GM23338 (cell line): ENCODE measurements around the gene SCTR. TPM values are rescaled to one million over a fixed set of nuclear protein-coding genes. Genes with fewer than 3 reads are reported as not detected.

Experiments
- CREB1 ChIP-seq: fragments of 250-450 bp; sonication (Bioruptor Pico); IDR thresholded peaks from 2 replicates; pipeline ENCODE4 v1.5.0; 2020; ENCODE audit warnings: low read depth, mild to moderate bottlenecking, moderate library complexity
- CTCF ChIP-seq, 2 experiments: fragments of 200-600 bp in 1 of 2; sonication (generic) in 1 of 2; conservative IDR thresholded peaks; 2 replicates each; pipeline versions ENCODE4 v1.5.1 to v1.6.1; 2016 to 2017; ENCODE audit warnings: antibody characterized with exemption in 2 of 2, low read depth in 2 of 2, mild to moderate bottlenecking in 2 of 2, moderate library complexity in 1 of 2
- ETS1 ChIP-seq: IDR thresholded peaks from 2 replicates; pipeline ENCODE4 v1.6.1; 2016; ENCODE audit warnings: antibody characterized with exemption
- EZH2 ChIP-seq: fragments of 200-600 bp; sonication (generic); IDR thresholded peaks from one replicate; pipeline ENCODE4 v1.8.0; 2017; ENCODE audit warnings: antibody characterized with exemption, mild to moderate bottlenecking, low read depth; ENCODE audit not compliant: unreplicated experiment
- JUNB ChIP-seq: IDR thresholded peaks from one replicate; pipeline ENCODE4 v1.6.1; 2016; ENCODE audit warnings: antibody characterized with exemption; ENCODE audit not compliant: unreplicated experiment
- NANOG ChIP-seq: IDR thresholded peaks from 2 replicates; pipeline ENCODE4 v1.6.1; 2016; ENCODE audit warnings: antibody characterized with exemption, borderline replicate concordance
- POLR2AphosphoS5 ChIP-seq: IDR thresholded peaks from 2 replicates; pipeline ENCODE4 v1.6.1; 2016; ENCODE audit warnings: antibody characterized with exemption, low read depth
- STAT1 ChIP-seq: IDR thresholded peaks from one replicate; pipeline ENCODE4 v1.6.1; 2016; ENCODE audit warnings: antibody characterized with exemption; ENCODE audit not compliant: unreplicated experiment
- ZNF114 ChIP-seq: fragments of 250-450 bp; sonication (Bioruptor Pico); IDR thresholded peaks from 2 replicates; pipeline ENCODE4 v1.5.0; 2020; ENCODE audit warnings: mild to moderate bottlenecking, moderate library complexity
- ZNF331 ChIP-seq: fragments of 250-450 bp; sonication (Bioruptor Pico); IDR thresholded peaks from 2 replicates; pipeline ENCODE4 v1.5.0; 2020; ENCODE audit warnings: low read depth, mild to moderate bottlenecking, moderate library complexity
- ZNF462 ChIP-seq: fragments of 250-450 bp; sonication (Bioruptor Pico); IDR thresholded peaks from 2 replicates; pipeline ENCODE4 v1.5.0; 2020; ENCODE audit warnings: mild to moderate bottlenecking, moderate library complexity
- polyA plus RNA-seq: library from polyadenylated mRNA; unstranded; fragments of >200 nt; fragmentation: Nextera tagmentation; extraction: Ambion mirVana; gene quantifications from 2 replicates; pipeline ENCODE4 v1.2.1, GENCODE V29; 2016
- total RNA-seq: library from RNA; depleted of rRNA; stranded (reverse); fragments of >200 nt; shearing (Covaris generic); gene quantifications from 2 replicates; pipeline ENCODE4 v1.2.3, GENCODE V29; 2014

Gene SCTR
- total and polyA plus RNA-seq, 2 experiments from 2014 or later: not detected

GRCh38 chr2:119442226-119442619 is 82.1 kb downstream of the SCTR start (continued):
- no peak for TF ChIP-seq ZNF462 (CRISPR knock-in tag)
- TF ChIP-seq STAT1: no peak
- TF ChIP-seq JUNB: no peak
- TF ChIP-seq CTCF (conservative IDR thresholded peaks at IDR 0.05; ENCODE audit: low read depth in 2 of 2): no peak
- TF ChIP-seq NANOG: no peak
- no peak for TF ChIP-seq ZNF331
- no peak for TF ChIP-seq ZNF114 (CRISPR knock-in tag)
- no peak for TF ChIP-seq CREB1 (CRISPR knock-in tag)
- no peak for TF ChIP-seq ETS1
- TF ChIP-seq EZH2: no peak
- TF ChIP-seq POLR2AphosphoS5: no peak
